Measurements from ENCODE around the gene CRLF1. TPM values are rescaled to one million over a fixed set of nuclear protein-coding genes. Genes with fewer than 3 reads are reported as not detected.

Gene CRLF1
- total RNA-seq, 1 donor from 2014 or later: 0.26 TPM

DNA sequence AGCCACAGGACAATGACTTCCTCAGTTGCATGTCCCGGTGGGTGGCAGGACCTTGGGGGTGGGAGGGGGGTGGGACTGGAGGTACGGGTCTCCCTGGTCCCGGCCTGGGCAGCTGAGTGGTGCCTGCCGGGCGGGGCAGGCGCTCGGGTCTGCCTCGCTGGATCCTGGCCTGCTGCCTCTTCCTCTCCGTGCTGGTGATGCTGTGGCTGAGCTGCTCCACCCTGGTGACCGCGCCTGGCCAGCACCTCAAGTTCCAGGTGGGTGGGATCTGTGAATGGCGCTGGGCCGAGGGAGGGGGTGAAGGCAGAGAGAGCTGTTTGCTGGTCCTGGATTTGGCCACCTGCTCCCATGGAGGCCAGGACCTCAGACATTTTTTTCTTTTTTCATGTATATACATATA is 11.6 kb upstream of the CRLF1 start:
- Histone ChIP-seq H3K27me3 (ENCODE audit: control insufficient read depth, insufficient read depth, low read length) (peaks cover 5% of the 10 kb centered on the region), H3K4me3 (ENCODE audit: low read depth, low read length) (no peak overlapping the region), H3K36me3 (ENCODE audit: control insufficient read depth, insufficient read depth, low read length) (no peaks in the 10 kb centered on the region)
- DNase-seq (ENCODE audit: low read depth) (no peak), FAIRE-seq (no peak)
- TF ChIP-seq CTCF (IDR thresholded peaks at IDR 0.05; ENCODE audit: insufficient read depth, low read length, severe bottlenecking): no peak

GRCh38 chr19:18617562-18617961 is 11.0 kb upstream of the CRLF1 start:
- Histone ChIP-seq H3K27me3 (ENCODE audit: control insufficient read depth, insufficient read depth, low read length) (peaks cover 6% of the 10 kb centered on the region), H3K4me3 (ENCODE audit: low read depth, low read length) (no peak overlapping the region), H3K36me3 (ENCODE audit: control insufficient read depth, insufficient read depth, low read length) (no peaks in the 10 kb centered on the region)
- FAIRE-seq (no peak), DNase-seq (ENCODE audit: low read depth) (no peak)
- no peak for TF ChIP-seq CTCF (IDR thresholded peaks at IDR 0.05; ENCODE audit: insufficient read depth, low read length, severe bottlenecking)

DNA sequence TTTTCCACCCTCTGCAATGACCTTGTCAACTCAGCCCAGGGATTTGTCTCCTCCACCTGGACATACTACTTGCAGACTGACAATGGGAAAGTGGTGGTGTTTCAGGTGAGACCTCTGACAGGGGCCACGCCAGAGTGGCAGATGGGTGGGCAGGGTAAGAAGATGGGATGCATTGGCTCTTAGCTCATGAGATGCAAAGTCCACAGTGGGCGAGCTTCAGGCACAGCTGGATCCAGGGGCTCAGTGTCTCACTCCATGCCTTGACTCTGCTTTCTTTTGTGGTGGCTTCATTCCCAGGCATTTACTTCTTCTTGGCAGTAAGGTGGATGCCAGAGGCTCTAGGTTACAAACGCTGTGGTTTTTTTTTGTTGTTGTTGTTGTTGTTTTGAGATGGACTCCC is 9.4 kb upstream of the CRLF1 start:
- TF ChIP-seq CTCF (IDR thresholded peaks at IDR 0.05; ENCODE audit: insufficient read depth, low read length, severe bottlenecking): no peak
- FAIRE-seq: no peak
- Histone ChIP-seq H3K4me3 (ENCODE audit: low read depth, low read length) (no peak overlapping the region), H3K36me3 (ENCODE audit: control insufficient read depth, insufficient read depth, low read length) (no peaks in the 10 kb centered on the region), H3K27me3 (ENCODE audit: control insufficient read depth, insufficient read depth, low read length) (peaks cover 19% of the 10 kb centered on the region)
- DNase-seq (ENCODE audit: low read depth): no peak

GRCh38 chr19:18613589-18614234 is 7.1 kb upstream of the CRLF1 start:
- no peak for DNase-seq (ENCODE audit: low read depth)
- no peak overlapping the region for H3K4me3 ChIP-seq (ENCODE audit: low read depth, low read length)
- H3K27me3 ChIP-seq (ENCODE audit: control insufficient read depth, insufficient read depth, low read length): peaks cover 30% of the 10 kb centered on the region
- no peak for TF ChIP-seq CTCF (IDR thresholded peaks at IDR 0.05; ENCODE audit: insufficient read depth, low read length, severe bottlenecking)
- no peak for FAIRE-seq
- no peaks in the 10 kb centered on the region for H3K36me3 ChIP-seq (ENCODE audit: control insufficient read depth, insufficient read depth, low read length)

DNA sequence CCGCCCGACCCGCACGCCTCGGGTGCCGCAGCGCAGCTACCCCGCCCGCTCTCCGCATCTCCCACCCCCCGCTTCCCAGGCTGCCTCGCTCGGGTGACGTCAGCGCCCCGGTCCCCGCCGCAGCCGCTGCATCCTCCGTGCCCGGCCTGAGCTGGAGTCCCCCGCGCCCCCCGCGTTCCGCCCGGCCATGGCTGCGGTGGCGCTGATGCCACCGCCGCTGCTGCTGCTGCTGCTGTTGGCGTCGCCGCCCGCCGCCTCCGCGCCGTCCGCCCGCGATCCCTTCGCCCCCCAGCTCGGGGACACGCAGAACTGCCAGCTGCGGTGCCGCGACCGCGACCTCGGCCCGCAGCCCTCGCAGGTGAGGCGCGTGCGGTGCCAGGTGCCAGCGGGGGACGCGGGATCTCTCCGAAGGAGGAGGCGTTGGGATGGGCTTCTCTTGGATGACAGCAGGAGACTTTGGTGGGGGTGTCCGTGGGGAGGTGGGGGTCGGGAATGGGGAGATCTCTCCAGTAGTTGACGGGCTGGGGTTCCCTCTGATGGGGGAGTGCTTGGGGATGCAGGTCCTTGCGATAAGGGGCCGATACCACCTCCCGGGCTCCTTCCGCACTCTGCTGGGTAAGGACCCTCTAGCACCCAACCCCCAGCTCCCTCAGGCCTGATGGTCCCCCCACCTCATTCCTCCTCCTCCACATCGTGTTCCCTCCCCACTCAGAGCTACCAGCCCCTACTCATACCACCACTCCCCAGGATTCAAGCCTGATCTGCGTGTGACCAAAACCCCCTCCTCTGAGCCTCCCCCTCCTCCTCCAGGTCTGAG is 6.4 kb upstream of the CRLF1 start, which contains the start of gene TMEM59L:
Gene TMEM59L, plus strand, starts transcription at position 99 of the 817 bp plus-strand sequence. Its CDS starts 89 bp downstream, at position 188.
- Histone ChIP-seq H3K27me3 (ENCODE audit: control insufficient read depth, insufficient read depth, low read length) (peaks cover 36% of the 10 kb centered on the region), H3K36me3 (ENCODE audit: control insufficient read depth, insufficient read depth, low read length) (no peaks in the 10 kb centered on the region), H3K4me3 (ENCODE audit: low read depth, low read length) (no peak within 1 kb of the TSS)
- FAIRE-seq (no peak), DNase-seq (ENCODE audit: low read depth) (no peak)
- no peak for TF ChIP-seq CTCF (IDR thresholded peaks at IDR 0.05; ENCODE audit: insufficient read depth, low read length, severe bottlenecking)

All from bronchial epithelial cell (primary cell).